ENCODE data around the gene LRPPRC.

DNA sequence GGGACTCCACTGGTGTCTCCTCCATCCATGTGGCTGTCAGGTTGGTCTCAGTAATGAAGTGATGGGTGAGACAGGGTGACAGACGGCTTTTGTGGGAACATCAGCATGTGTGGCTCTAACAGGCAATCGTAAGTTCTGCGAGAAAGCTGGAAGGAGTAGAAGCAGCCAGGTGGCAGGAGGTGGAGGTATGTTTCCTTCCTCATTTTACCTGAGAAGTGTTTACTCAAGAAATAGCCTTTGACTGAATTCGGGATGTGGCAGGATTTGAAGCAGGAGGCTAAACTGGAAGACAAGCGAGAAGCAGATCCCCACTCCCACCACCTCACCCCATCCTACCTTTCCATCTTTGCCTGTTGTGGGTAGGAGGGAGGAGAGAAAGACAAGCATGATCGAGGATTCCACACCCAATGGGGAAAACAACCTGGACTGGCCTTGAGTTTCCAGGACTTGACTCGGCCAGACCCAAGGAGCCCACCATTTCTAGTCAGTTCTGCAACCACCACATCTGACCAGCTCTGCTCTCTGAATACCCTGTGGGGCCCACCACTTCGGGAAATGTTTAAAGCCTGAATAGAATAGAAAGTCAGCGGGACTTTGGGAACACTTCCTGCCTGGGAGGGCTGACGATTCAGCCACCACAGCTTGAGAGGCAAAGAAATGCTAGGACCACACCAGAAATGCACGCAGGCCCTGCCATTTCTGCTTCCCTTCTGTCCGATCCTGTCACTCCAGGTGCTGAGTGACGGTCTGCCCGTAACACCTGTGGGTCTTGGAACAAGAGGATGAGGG is 155.8 kb downstream of the LRPPRC start:
- TF ChIP-seq, protein P1, sequence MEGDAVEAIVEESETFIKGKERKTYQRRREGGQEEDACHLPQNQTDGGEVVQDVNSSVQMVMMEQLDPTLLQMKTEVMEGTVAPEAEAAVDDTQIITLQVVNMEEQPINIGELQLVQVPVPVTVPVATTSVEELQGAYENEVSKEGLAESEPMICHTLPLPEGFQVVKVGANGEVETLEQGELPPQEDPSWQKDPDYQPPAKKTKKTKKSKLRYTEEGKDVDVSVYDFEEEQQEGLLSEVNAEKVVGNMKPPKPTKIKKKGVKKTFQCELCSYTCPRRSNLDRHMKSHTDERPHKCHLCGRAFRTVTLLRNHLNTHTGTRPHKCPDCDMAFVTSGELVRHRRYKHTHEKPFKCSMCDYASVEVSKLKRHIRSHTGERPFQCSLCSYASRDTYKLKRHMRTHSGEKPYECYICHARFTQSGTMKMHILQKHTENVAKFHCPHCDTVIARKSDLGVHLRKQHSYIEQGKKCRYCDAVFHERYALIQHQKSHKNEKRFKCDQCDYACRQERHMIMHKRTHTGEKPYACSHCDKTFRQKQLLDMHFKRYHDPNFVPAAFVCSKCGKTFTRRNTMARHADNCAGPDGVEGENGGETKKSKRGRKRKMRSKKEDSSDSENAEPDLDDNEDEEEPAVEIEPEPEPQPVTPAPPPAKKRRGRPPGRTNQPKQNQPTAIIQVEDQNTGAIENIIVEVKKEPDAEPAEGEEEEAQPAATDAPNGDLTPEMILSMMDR (IDR thresholded peaks at IDR 0.05) = no peak
- TF ChIP-seq EZH2 (IDR thresholded peaks at IDR 0.05) = no peak

All from neural progenitor cell (in vitro differentiated cells).